Endodermal cell (in vitro differentiated cells): ENCODE measurements around the gene LMF1. TPM values are rescaled to one million over a fixed set of nuclear protein-coding genes. Genes with fewer than 3 reads are reported as not detected.

ENCODE experiments used
- DNase-seq: peaks from one replicate; pipeline ENCODE4 v3.0.0-alpha.2; 2017
- H3K27ac ChIP-seq: 2 replicates; pipeline ENCODE4 v1.5.1; 2013; ENCODE audit warnings: mild to moderate bottlenecking, low read depth, low read length, moderate library complexity
- H3K27me3 ChIP-seq: 2 replicates; pipeline ENCODE4 v1.6.1; 2013; ENCODE audit warnings: mild to moderate bottlenecking, low read length, moderate library complexity; ENCODE audit not compliant: insufficient read depth, control insufficient read depth, poor library complexity, severe bottlenecking
- H3K36me3 ChIP-seq: 2 replicates; pipeline ENCODE4 v1.7.0; 2013; ENCODE audit warnings: mild to moderate bottlenecking, low read length, moderate library complexity; ENCODE audit not compliant: control insufficient read depth, insufficient read depth
- H3K4me1 ChIP-seq: one replicate; pipeline ENCODE4 v1.7.0; 2013; ENCODE audit warnings: low read length; ENCODE audit not compliant: control insufficient read depth, insufficient read depth
- H3K4me3 ChIP-seq: 2 replicates; pipeline ENCODE4 v1.5.1; 2013; ENCODE audit warnings: mild to moderate bottlenecking, low read length, moderate library complexity
- H3K9ac ChIP-seq: 2 replicates; pipeline ENCODE4 v1.6.1; 2013; ENCODE audit warnings: mild to moderate bottlenecking, low read length, moderate library complexity; ENCODE audit not compliant: poor library complexity, severe bottlenecking; ENCODE audit errors: extremely low read depth
- H3K9me3 ChIP-seq: 2 replicates; pipeline ENCODE4 v1.6.1; 2013; ENCODE audit warnings: mild to moderate bottlenecking, low read length, moderate library complexity; ENCODE audit not compliant: control insufficient read depth
- H3K27ac Mint-ChIP-seq: 2 replicates; pipeline ENCODE4 v1.8.0; 2020; ENCODE audit warnings: mixed read lengths
- H3K27me3 Mint-ChIP-seq: 2 replicates; pipeline ENCODE4 v1.8.0; 2021; ENCODE audit warnings: mild to moderate bottlenecking, mixed read lengths; ENCODE audit not compliant: insufficient read depth
- H3K36me3 Mint-ChIP-seq: 2 replicates; pipeline ENCODE4 v1.8.0; 2020; ENCODE audit warnings: low read depth, mixed read lengths
- H3K4me1 Mint-ChIP-seq: 2 replicates; pipeline ENCODE4 v1.8.0; 2020; ENCODE audit warnings: mixed read lengths
- H3K4me3 Mint-ChIP-seq: 2 replicates; pipeline ENCODE4 v1.8.0; 2020; ENCODE audit warnings: mild to moderate bottlenecking, moderate library complexity, mixed read lengths
- H3K9me3 Mint-ChIP-seq: 2 replicates; pipeline ENCODE4 v1.8.0; 2020; ENCODE audit warnings: mild to moderate bottlenecking, mixed read lengths
- WGBS, 2 experiments: methylation state at CpG; one replicate each; pipeline versions ENCODE4 v1.1.5 to v1.1.7; 2013; ENCODE audit warnings: missing lambda C conversion rate in 2 of 2, mixed read lengths in 1 of 2; ENCODE audit not compliant: insufficient coverage in 1 of 2, insufficient read length in 1 of 2; 5-methylcytosine and 5-hydroxymethylcytosine counted together
- total RNA-seq, 2 donors: library from RNA; stranded (reverse); fragmentation: NEBNext Ultra II Directional in 1 of 2; extraction: Animal tissue kit (Norgen Biotek cat#: 25700) in 1 of 2; gene quantifications; 2 replicates in 1 of 2; 3 replicates in 1 of 2; pipeline ENCODE4 v1.2.1, GENCODE V29; 2021
- TF ChIP-seq, protein P1 (sequence below): fragments of 200-600 bp; sonication (generic); conservative IDR thresholded peaks from 2 replicates; pipeline ENCODE4 v1.5.0; 2021; ENCODE audit warnings: antibody characterized with exemption, mild to moderate bottlenecking

Gene LMF1
- total RNA-seq, 2 donors from 2014 or later = 13.7 to 15.1 TPM

DNA sequence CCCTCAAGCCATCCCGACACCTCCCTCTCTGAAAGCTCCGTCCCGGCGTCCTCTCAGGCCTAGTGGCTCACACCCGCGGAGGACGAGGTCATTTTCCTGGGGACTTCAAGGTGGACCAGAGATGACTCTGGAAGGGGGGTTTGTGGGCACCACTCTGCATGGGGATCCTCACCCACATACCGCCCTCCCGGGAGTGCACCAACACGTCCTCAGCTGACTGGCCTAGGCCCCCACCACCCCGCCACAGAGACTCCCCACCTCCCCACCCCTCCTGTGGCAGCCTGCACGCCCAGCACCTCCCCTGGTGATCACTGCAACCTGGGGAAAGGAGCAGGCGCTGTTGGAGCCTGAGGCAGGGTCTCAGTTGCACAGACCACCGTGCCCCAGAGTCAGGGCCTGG, 8.4 kb upstream of the LMF1 start:
- Mint-ChIP-seq H3K4me1 (no peaks in the 10 kb centered on the region), H3K27me3 (peaks cover 39% of the 10 kb centered on the region), H3K4me3 (no peak overlapping the region), H3K9me3 (no peaks in the 10 kb centered on the region), H3K36me3 (no peaks in the 10 kb centered on the region), H3K27ac (no peak overlapping the region)
- Histone ChIP-seq H3K4me1 (no peaks in the 10 kb centered on the region), H3K9ac (no peak overlapping the region), H3K27me3 (peaks cover 55% of the 10 kb centered on the region), H3K9me3 (no peaks in the 10 kb centered on the region), H3K36me3 (no peaks in the 10 kb centered on the region), H3K27ac (no peak overlapping the region), H3K4me3 (no peak overlapping the region)
- TF ChIP-seq, protein P1, sequence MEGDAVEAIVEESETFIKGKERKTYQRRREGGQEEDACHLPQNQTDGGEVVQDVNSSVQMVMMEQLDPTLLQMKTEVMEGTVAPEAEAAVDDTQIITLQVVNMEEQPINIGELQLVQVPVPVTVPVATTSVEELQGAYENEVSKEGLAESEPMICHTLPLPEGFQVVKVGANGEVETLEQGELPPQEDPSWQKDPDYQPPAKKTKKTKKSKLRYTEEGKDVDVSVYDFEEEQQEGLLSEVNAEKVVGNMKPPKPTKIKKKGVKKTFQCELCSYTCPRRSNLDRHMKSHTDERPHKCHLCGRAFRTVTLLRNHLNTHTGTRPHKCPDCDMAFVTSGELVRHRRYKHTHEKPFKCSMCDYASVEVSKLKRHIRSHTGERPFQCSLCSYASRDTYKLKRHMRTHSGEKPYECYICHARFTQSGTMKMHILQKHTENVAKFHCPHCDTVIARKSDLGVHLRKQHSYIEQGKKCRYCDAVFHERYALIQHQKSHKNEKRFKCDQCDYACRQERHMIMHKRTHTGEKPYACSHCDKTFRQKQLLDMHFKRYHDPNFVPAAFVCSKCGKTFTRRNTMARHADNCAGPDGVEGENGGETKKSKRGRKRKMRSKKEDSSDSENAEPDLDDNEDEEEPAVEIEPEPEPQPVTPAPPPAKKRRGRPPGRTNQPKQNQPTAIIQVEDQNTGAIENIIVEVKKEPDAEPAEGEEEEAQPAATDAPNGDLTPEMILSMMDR = no peak
- 90 to 100% methylated on average over 2 to 14 of the region's 14 CpGs for WGBS, 2 experiments
- DNase-seq = no peak

DNA sequence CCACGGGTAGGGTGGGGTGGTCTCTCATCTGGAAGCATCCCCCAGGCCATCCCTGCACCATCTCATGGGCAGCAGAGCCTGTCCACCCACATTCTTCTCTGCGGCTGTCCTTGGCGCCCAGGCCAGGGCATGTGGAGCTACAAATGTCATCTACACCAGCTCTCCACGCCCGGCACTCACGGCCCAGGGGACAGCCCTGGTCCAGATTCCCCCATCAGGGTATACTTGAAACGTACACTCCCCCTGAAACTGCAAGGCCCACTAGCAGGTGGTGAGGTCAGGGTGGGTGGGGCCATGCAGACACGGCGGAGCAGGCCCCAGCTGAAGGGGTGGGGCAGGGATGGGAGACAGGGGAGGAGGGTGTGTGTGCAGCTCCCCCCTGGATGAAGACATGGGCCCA, 7.6 kb upstream of the LMF1 start:
- whole genome bisulfite sequencing, 2 experiments = 90 to 100% methylated on average over 4 to 9 of the region's 9 CpGs
- H3K4me1 ChIP-seq = no peaks in the 10 kb centered on the region
- no peaks in the 10 kb centered on the region for H3K36me3 ChIP-seq
- no peaks in the 10 kb centered on the region for H3K36me3 Mint-ChIP-seq
- no peak overlapping the region for H3K27ac Mint-ChIP-seq
- no peaks in the 10 kb centered on the region for H3K9me3 Mint-ChIP-seq
- no peaks in the 10 kb centered on the region for H3K9me3 ChIP-seq
- peaks cover 47% of the 10 kb centered on the region for H3K27me3 ChIP-seq
- H3K9ac ChIP-seq = no peak overlapping the region
- peaks cover 34% of the 10 kb centered on the region for H3K27me3 Mint-ChIP-seq
- no peak overlapping the region for H3K4me3 Mint-ChIP-seq
- TF ChIP-seq, protein P1 = no peak
- H3K4me3 ChIP-seq = no peak overlapping the region
- no peak overlapping the region for H3K27ac ChIP-seq
- DNase-seq = no peak
- H3K4me1 Mint-ChIP-seq = no peaks in the 10 kb centered on the region

DNA sequence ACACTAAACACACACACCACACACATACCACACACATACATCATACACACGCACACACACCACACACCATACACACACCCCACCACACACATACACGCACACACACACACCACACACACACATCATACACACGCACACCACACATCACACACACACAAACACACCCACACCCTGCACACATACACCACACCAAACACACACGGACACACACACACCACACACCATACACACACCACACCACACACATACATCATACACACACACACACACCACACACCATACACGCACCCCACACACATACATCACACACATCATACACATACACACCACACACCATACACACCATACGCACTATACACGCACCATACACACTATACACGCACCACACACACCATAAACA, 7.1 kb upstream of the LMF1 start:
- no peak overlapping the region for H3K27ac Mint-ChIP-seq

More for the DNA sequence above, 7.1 kb upstream of the LMF1 start:
- Mint-ChIP-seq H3K9me3 (no peaks in the 10 kb centered on the region), H3K36me3 (no peaks in the 10 kb centered on the region), H3K4me1 (no peaks in the 10 kb centered on the region), H3K4me3 (no peak overlapping the region), H3K27me3 (peaks cover 32% of the 10 kb centered on the region)
- H3K4me3 ChIP-seq = no peak overlapping the region
- no peak overlapping the region for H3K9ac ChIP-seq
- H3K4me1 ChIP-seq = no peaks in the 10 kb centered on the region
- DNase-seq = no peak
- H3K36me3 ChIP-seq = no peaks in the 10 kb centered on the region
- no peaks in the 10 kb centered on the region for H3K9me3 ChIP-seq
- TF ChIP-seq, protein P1 = no peak
- no peak overlapping the region for H3K27ac ChIP-seq
- 63 to 80% methylated on average over 5 to 8 of the region's 8 CpGs for WGBS, 2 experiments
- peaks cover 42% of the 10 kb centered on the region for H3K27me3 ChIP-seq
